ENCODE data around the gene LTN1. TPM values are rescaled to one million over a fixed set of nuclear protein-coding genes. Genes with fewer than 3 reads are reported as not detected.

Gene LTN1
- total and polyA plus RNA-seq, 2 of the 13 experiments (the other 11 are each of a cell fraction or from before 2014, with no cell fraction given) = 6.7 to 24.6 TPM

DNA sequence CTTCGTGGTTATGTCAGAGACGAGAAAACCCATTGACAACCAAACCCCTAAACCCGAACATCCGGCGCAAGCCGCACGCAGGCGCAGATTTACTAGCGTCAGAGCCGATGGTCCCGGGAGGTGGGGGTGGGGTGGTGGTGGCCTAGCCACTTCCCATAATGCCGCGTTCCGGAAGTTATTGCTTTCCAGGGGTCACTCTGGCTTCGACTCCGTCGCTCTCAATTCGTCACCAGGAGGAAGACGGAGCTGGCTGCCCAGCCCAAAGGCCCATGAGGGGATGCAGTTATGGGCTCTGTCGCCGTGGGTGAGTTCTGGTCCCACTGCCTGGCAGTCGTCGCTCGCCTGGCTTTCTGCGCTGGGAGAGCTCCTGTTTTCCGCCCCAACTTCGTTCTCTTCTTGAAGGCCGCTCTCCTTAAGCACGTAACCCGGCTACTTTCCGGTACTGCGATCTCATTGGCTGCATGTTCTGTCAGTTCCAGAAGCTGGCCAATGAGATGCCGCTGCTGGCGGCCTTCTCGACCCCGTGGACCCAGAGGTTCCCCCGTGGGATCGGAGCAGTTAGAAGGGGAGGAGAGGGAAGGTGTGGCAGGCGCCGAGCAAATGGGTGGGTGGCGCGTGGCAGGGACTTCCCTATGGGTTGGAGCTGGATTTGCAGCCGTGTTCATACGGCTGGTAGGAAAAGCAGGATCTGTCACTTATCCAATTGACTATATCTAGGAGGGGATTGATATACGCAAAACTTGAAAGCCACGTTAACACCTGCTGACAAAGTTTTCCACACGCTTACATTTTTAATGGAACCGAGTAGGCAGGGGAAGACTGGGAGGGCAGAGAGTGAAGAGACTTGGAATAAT, 32.0 kb upstream of the LTN1 start, which contains the start of gene USP16 (continued):
- TF ChIP-seq ZNF557 (CRISPR knock-in tag; IDR thresholded peaks at IDR 0.05) (0 out of 2 replicates have a peak, but pooled peaks have one; percentile 33), ZFAT (CRISPR knock-in tag; conservative IDR thresholded peaks at IDR 0.05) (0 out of 2 replicates have a peak, but pooled peaks have one; percentile 69), ZNF260 (CRISPR knock-in tag; IDR thresholded peaks at IDR 0.05; ENCODE audit: borderline replicate concordance, low read depth) (no peak), ZNF235 (CRISPR knock-in tag; IDR thresholded peaks at IDR 0.05; ENCODE audit: borderline replicate concordance) (peak; percentile 48; the same call in 1 of the 2 replicates), ZBTB14 (CRISPR knock-in tag; IDR thresholded peaks at IDR 0.05) (no peak), PRMT3 (CRISPR knock-in tag; IDR thresholded peaks at IDR 0.05; ENCODE audit: borderline replicate concordance, low read depth) (no peak), MTF2 (CRISPR knock-in tag; IDR thresholded peaks at IDR 0.05; ENCODE audit: borderline replicate concordance) (no peak), HOXA3 (CRISPR knock-in tag; IDR thresholded peaks at IDR 0.05) (peak; percentile 79), ZNF292 (CRISPR knock-in tag; IDR thresholded peaks at IDR 0.05; ENCODE audit: borderline replicate concordance, low read depth) (no peak), PTBP1 (IDR thresholded peaks at IDR 0.05; ENCODE audit: low read depth, low read length, poor library complexity, severe bottlenecking) (no peak), PPARG (CRISPR knock-in tag; conservative IDR thresholded peaks at IDR 0.05) (no peak), MEF2D (CRISPR knock-in tag; IDR thresholded peaks at IDR 0.05) (peak; percentile 15; the same call in 1 of the 2 replicates), ZNF782 (CRISPR knock-in tag; IDR thresholded peaks at IDR 0.05; ENCODE audit: borderline replicate concordance) (no peak; the same call in 1 of the 2 replicates), ZNF180 (CRISPR knock-in tag; IDR thresholded peaks at IDR 0.05; ENCODE audit: borderline replicate concordance, low read depth) (peak; percentile 28; the same call in 1 of the 2 replicates), ZSCAN29 (CRISPR knock-in tag; conservative IDR thresholded peaks at IDR 0.05) (no peak), ZBTB2 (CRISPR knock-in tag; IDR thresholded peaks at IDR 0.05; ENCODE audit: low read depth) (no peak), DNMT1 (CRISPR knock-in tag; IDR thresholded peaks at IDR 0.05) (no peak), ZNF232 (CRISPR knock-in tag; IDR thresholded peaks at IDR 0.05; ENCODE audit: borderline replicate concordance) (peak; percentile 93), ZNF879 (CRISPR knock-in tag; IDR thresholded peaks at IDR 0.05) (no peak), YEATS4 (CRISPR knock-in tag; IDR thresholded peaks at IDR 0.05; ENCODE audit: borderline replicate concordance) (peak; percentile 95)
- TF ChIP-seq, protein P1, sequence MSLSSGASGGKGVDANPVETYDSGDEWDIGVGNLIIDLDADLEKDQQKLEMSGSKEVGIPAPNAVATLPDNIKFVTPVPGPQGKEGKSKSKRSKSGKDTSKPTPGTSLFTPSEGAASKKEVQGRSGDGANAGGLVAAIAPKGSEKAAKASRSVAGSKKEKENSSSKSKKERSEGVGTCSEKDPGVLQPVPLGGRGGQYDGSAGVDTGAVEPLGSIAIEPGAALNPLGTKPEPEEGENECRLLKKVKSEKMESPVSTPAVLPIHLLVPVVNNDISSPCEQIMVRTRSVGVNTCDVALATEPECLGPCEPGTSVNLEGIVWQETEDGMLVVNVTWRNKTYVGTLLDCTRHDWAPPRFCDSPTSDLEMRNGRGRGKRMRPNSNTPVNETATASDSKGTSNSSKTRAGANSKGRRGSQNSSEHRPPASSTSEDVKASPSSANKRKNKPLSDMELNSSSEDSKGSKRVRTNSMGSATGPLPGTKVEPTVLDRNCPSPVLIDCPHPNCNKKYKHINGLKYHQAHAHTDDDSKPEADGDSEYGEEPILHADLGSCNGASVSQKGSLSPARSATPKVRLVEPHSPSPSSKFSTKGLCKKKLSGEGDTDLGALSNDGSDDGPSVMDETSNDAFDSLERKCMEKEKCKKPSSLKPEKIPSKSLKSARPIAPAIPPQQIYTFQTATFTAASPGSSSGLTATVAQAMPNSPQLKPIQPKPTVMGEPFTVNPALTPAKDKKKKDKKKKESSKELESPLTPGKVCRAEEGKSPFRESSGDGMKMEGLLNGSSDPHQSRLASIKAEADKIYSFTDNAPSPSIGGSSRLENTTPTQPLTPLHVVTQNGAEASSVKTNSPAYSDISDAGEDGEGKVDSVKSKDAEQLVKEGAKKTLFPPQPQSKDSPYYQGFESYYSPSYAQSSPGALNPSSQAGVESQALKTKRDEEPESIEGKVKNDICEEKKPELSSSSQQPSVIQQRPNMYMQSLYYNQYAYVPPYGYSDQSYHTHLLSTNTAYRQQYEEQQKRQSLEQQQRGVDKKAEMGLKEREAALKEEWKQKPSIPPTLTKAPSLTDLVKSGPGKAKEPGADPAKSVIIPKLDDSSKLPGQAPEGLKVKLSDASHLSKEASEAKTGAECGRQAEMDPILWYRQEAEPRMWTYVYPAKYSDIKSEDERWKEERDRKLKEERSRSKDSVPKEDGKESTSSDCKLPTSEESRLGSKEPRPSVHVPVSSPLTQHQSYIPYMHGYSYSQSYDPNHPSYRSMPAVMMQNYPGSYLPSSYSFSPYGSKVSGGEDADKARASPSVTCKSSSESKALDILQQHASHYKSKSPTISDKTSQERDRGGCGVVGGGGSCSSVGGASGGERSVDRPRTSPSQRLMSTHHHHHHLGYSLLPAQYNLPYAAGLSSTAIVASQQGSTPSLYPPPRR (CRISPR knock-in tag; IDR thresholded peaks at IDR 0.05; ENCODE audit: borderline replicate concordance) = no peak

Data from HepG2 (cell line).